BJ (cell line): ENCODE results near the gene ADARB2. TPM values are rescaled to one million over a fixed set of nuclear protein-coding genes. Genes with fewer than 3 reads are reported as not detected.

Source experiments
- CTCF ChIA-PET: fragments of 350-600 bp; formaldehyde crosslinking; extraction: SDS; loops from one replicate; lab custom pipeline; 2021; ENCODE audit warnings: antibody characterized with exemption, inconsistent platforms; lab: Yijun Ruan, JAX
- POLR2A ChIA-PET: fragments of 300-600 bp; sonication (Branson Sonifier 250); formaldehyde crosslinking; extraction: SDS; loops from one replicate; lab custom pipeline; 2021; ENCODE audit warnings: antibody characterized with exemption; lab: Charles Lee
- DNase-seq: peaks from one replicate; pipeline ENCODE4 v3.0.0-alpha.2; 2011; ENCODE audit warnings: low read depth
- H3K27me3 ChIP-seq: 2 replicates; pipeline ENCODE4 v1.6.0; 2011; ENCODE audit warnings: low read length; ENCODE audit not compliant: control insufficient read depth, insufficient read depth
- H3K36me3 ChIP-seq: 2 replicates; pipeline ENCODE4 v1.5.1; 2011; ENCODE audit warnings: low read length; ENCODE audit not compliant: control insufficient read depth, insufficient read depth
- H3K4me3 ChIP-seq: 2 replicates; pipeline ENCODE4 v1.5.1; 2011; ENCODE audit warnings: low read depth, mild to moderate bottlenecking, control low read depth, low read length
- polyA plus RNA-seq: library from polyadenylated mRNA; depleted of rRNA; stranded (reverse); fragments of >200 nt; gene quantifications from 2 replicates; pipeline ENCODE4 v1.2.3, GENCODE V29; 2011
- TF ChIP-seq, protein P1 (sequence below): IDR thresholded peaks from 2 replicates; pipeline ENCODE4 v1.5.1; 2011; ENCODE audit warnings: low read depth, mild to moderate bottlenecking, control low read depth, inconsistent platforms, low read length, moderate library complexity; ENCODE audit not compliant: insufficient read depth

ADARB2 gene
- polyA plus RNA-seq, 1 experiment = not detected

DNA sequence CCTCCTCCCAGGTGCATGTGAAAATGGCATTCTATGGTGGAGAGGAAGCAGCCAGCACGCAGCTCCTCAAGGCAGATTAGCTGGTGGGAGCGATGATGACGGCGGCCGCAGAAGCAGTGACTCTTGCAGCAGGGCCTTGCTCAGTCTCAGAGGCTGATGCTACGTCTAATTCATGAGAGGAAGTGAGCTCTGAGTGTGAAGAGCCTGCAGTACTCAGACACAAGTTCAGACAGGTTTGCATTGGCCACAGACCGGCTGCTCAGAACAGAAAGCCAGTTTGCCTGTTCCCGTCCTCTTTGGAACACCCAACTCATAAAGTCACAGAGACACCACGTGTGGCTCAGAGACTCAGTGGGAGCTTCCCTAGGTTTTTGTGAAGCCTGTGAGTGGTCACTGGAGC lies 136.5 kb downstream of the ADARB2 start:
- ChIA-PET CTCF (no interaction called here), POLR2A (no interaction called here)

GRCh38 chr10:1598393-1599153 lies 138.8 kb downstream of the ADARB2 start:
- CTCF ChIA-PET = no interaction called here
- no peak overlapping the region for H3K4me3 ChIP-seq
- H3K36me3 ChIP-seq = no peaks in the 10 kb centered on the region
- H3K27me3 ChIP-seq = no peaks in the 10 kb centered on the region
- POLR2A ChIA-PET = no interaction called here
- TF ChIP-seq, protein P1, sequence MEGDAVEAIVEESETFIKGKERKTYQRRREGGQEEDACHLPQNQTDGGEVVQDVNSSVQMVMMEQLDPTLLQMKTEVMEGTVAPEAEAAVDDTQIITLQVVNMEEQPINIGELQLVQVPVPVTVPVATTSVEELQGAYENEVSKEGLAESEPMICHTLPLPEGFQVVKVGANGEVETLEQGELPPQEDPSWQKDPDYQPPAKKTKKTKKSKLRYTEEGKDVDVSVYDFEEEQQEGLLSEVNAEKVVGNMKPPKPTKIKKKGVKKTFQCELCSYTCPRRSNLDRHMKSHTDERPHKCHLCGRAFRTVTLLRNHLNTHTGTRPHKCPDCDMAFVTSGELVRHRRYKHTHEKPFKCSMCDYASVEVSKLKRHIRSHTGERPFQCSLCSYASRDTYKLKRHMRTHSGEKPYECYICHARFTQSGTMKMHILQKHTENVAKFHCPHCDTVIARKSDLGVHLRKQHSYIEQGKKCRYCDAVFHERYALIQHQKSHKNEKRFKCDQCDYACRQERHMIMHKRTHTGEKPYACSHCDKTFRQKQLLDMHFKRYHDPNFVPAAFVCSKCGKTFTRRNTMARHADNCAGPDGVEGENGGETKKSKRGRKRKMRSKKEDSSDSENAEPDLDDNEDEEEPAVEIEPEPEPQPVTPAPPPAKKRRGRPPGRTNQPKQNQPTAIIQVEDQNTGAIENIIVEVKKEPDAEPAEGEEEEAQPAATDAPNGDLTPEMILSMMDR = no peak
- DNase-seq = no peak

More for the DNA sequence above, 136.5 kb downstream of the ADARB2 start:
- H3K36me3 ChIP-seq = no peaks in the 10 kb centered on the region
- no peaks in the 10 kb centered on the region for H3K27me3 ChIP-seq
- TF ChIP-seq, protein P1 = no peak
- no peak for DNase-seq
- no peak overlapping the region for H3K4me3 ChIP-seq

DNA sequence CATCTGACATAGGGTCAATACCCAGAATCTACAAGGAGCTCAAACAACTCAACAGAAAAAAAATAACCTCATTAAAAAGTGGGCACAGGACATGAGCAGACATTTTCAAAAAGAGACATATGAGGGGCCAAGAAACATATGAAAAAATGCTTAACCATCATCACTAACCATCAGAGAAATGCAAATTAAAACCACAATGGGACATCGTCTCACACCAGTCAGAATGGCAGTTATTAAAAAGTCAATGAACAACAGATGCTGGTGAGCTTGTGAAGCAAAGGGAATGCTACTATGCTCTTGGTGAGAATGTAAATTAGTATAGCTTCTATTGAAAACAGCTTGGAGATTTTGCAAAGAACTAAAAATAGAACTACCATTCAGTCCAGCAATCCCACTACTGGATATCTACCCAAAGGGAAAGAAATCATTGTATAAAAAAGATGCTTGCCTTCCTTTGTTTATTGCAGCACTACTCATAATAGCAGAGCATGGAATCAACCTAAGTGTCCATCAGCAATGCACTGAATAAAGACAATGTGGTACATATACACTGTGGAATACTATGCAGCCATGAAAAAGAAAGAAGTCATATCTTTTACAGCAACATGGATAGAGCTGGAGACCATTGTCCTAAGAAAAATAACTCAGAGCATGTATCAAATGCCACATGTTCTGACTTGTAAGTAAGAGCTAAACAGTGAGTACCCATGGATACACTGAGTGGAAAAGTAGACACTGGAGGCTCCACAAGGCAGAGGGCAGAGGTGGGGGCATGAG lies 139.8 kb downstream of the ADARB2 start:
- ChIA-PET CTCF (interaction anchor here (0.6 kb wide), 1 partner anchor 25 kb away, joined by 3 read pairs; no protein-coding TSS in a partner anchor), POLR2A (no interaction called here)
- Histone ChIP-seq H3K36me3 (no peaks in the 10 kb centered on the region), H3K4me3 (no peak overlapping the region), H3K27me3 (no peaks in the 10 kb centered on the region)
- TF ChIP-seq, protein P1 = no peak
- DNase-seq = no peak

DNA sequence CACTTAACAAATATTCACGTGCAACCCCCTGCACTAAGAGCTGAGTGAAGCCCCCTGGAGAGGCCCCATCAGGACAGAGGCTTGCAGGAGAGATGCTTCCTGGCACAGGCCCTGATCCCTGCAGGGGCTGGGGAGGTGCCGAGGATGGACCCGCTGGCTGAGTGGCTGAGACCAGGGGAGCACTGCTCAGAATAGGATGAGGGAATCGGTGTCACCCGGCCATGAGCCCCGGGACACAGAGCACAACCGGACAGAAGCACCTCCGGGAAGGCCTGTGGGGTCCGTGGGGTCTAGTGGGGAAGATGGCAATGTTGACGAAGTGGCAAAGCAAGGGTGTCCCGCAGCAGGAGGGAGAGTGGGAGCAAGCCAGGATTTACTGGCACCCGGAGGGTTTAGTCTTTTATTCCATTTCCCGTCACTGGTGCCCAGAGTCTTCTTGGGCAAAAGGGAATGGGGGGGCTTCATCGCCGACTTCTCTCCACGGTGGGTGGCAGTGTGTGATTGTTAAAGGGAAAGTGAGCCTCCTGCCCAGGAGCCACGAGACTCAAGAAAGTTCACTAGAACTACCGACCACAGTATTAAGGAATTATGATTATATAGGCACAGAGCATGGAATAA lies 140.7 kb downstream of the ADARB2 start:
- DNase-seq = no peak
- H3K27me3 ChIP-seq = no peaks in the 10 kb centered on the region
- ChIA-PET POLR2A (no interaction called here), CTCF (interaction anchor here (0.6 kb wide), 1 partner anchor 26 kb away, joined by 3 read pairs; no protein-coding TSS in a partner anchor)
- TF ChIP-seq, protein P1 = no peak
- no peak overlapping the region for H3K4me3 ChIP-seq
- no peaks in the 10 kb centered on the region for H3K36me3 ChIP-seq

GRCh38 chr10:1595726-1596125 lies 141.6 kb downstream of the ADARB2 start:
- TF ChIP-seq, protein P1 = no peak
- no peak for DNase-seq
- ChIA-PET POLR2A (no interaction called here), CTCF (no interaction called here)
- no peak overlapping the region for H3K4me3 ChIP-seq
- H3K36me3 ChIP-seq = no peaks in the 10 kb centered on the region
- H3K27me3 ChIP-seq = no peaks in the 10 kb centered on the region
